Activated naive CD4-positive, alpha-beta T cell treated with anti-CD3 and anti-CD28 coated beads, Interleukin-2, amount 50 U/mL, for 16 hours (primary cell): ENCODE data around the gene PDS5B.
"Not testable (repeated sequence)": the region's sequence is repeated elsewhere in the genome, so short reads cannot be mapped to it uniquely, and the experiment has no call there.

Source experiments
- DNase-seq: peaks from one replicate; pipeline ENCODE4 v3.0.0-alpha.2; 2020

PDS5B gene

GRCh38 chr13:32586080-32586900, at the start of gene PDS5B:
Gene PDS5B, plus strand, starts transcription at chr13:32586452. Its CDS starts 62,321 bp downstream, at chr13:32648773.
- peak; percentile 93 for DNase-seq

- peak; percentile 40 for DNase-seq
Measured at GRCh38 chr13:32537580-32538142, 48.6 kb upstream of the PDS5B start.

GRCh38 chr13:32538143-32538620, 48.1 kb upstream of the PDS5B start:
- DNase-seq: no peak

GRCh38 chr13:32538621-32539246, 47.5 kb upstream of the PDS5B start, which contains the start of gene N4BP2L2:
Gene N4BP2L2, minus strand, starts transcription at chr13:32538795. Its CDS starts 1,768 bp downstream, at chr13:32537027.
- DNase-seq: peak; percentile 88

DNA sequence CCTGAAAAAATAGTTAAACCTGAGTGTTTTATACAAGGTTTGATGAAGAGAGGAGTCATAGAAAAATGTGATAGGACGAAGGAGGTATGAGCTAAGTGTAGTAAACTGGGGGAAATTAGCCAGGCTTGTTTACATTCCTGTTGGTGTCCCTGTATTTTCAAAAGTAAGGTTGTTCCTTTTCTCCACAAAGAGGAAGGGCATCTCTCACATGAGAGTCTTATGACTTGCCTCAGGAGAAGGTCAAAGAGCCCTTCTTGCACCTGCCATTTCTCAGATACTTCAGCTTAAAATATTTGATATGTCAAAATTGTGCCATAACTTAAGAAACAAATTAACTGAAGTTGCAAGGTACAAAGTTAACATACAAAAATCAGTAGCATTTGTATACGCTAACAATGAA, 44.0 kb upstream of the PDS5B start:
- no peak for DNase-seq

- no peak for DNase-seq
Measured at GRCh38 chr13:32545083-32545482, 41.2 kb upstream of the PDS5B start.

- no peak for DNase-seq
Measured at GRCh38 chr13:32548837-32549236, 37.4 kb upstream of the PDS5B start.

- DNase-seq: no peak
Measured at GRCh38 chr13:32549788-32550187, 36.5 kb upstream of the PDS5B start.

- DNase-seq: no peak
Measured at GRCh38 chr13:32553720-32554119, 32.5 kb upstream of the PDS5B start.

DNA sequence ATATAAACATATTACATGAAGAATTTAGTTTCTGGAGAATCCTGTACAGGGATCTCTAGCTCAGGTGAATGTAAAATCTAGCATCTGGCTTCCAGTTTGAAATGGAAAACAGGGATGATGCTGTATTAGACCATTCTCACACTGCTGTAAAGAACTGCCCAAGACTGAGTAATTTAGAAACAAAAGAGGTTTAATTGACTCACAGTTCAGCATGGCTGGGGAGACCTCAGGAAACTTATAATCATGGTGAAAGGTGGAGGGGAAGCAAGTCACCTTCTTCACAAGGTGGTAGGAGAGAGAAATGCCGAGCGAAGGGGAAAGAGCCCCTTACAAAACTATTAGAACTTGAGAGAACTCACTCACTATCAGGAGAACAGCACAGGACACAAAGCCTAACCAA, 30.6 kb upstream of the PDS5B start:
- no peak for DNase-seq

- DNase-seq: not testable (repeated sequence)
Measured at GRCh38 chr13:32560842-32561241, 25.4 kb upstream of the PDS5B start.

DNA sequence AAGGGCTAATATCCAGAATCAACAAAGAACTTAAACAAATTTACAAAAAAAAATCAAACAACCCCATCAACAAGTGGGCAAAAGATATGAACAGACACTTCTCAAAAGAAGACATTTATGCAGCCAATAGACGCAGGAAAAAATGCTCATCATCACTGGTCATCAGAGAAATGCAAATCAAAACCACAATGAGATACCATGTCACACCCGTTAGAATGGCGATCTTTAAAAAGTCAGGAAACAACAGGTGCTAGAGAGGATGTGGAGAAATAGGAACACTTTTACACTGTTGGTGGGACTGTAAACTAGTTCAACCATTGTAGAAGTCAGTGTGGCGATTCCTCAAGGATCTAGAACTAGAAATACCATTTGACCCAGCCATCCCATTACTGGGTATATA, 10.6 kb upstream of the PDS5B start:
- not testable (repeated sequence) for DNase-seq

GRCh38 chr13:32577032-32577431, 9.2 kb upstream of the PDS5B start:
- no peak for DNase-seq

- DNase-seq: no peak
Measured at GRCh38 chr13:32581177-32581786, 5.0 kb upstream of the PDS5B start.

GRCh38 chr13:32582281-32582680, 4.0 kb upstream of the PDS5B start:
- no peak for DNase-seq

DNA sequence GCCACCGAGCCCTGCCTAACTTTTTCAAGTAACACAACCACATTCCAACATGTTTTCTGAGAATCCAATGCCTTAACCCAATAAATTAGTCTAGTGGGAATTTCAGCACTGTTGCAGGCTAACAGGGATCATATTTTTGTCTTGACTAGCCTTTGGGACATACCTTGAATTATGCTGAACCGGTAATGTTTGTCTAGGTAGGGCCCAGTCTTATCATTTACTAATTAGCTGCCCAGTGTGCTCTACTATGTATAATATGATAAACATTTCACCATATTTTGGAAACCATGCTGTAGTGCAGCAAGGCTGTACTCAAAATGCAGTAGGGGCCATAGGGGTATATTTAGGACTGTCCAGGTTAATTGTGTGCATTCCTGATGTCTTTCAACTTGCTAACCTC, 3.3 kb upstream of the PDS5B start:
- DNase-seq: no peak

DNA sequence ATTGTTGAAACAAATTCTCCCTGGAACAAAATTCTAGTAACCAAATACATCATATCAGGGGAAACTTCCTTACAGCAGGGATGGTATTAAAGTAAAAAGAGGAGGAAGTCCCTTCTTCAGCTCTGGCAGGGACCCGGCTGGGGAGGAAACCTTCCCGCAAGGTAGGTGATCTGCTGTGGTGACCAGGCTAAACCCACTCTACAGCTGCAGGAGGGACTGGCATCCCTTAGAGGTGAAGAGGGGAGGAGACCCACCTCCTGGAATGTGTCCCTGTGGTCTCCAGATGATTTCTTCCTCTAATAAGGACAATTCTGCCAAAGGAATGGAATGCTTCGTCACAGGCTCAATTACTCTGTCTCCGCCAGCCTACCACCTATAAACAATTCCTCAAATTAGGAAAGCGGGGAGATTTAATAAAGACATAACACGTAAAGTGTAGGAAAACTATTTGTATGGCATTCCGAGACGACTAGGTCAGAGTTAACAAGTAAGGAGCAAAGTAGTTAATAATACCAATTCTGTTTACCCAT, 637 bp upstream of the PDS5B start:
- no peak for DNase-seq

DNA sequence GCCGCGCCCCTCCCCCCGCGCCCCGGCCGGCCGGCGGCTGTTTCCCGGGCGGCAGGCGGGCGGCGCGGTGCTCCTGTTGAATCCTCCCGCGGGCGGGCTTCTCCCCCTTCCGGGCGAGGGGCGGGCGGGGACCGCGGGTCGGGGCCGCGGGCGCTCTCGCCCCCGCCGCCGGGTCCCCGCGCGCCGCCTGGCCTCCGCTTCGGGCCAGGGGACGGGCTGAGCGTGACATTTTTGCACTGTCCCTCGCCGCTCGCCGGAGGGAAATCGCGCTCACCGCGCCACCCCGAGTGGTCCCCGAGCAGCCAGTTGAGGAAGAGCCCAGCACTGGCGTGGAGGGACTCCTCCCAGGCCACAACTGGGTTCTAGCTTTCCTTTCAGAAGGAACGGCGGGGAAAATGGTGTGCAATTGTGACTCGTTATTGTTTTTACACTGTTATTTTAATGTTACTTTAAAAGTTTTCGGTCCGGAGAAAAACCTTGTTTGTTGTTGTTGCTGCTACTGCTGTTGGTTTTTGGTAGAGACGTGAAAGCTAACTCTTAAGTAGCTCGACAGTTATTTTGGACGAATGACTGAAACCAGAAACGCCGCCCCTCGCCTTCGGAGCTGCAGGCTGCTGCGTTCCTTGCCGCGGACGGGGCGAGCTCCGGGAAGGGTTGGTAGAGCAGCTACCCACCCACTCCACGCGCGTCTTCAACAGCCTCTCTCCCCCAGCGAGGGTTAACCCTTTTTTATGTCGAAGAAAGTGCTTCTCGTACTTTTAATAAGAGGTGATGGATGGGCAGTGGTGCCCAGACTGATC, 959 bp downstream of the PDS5B start:
- DNase-seq: peak; percentile 60

DNA sequence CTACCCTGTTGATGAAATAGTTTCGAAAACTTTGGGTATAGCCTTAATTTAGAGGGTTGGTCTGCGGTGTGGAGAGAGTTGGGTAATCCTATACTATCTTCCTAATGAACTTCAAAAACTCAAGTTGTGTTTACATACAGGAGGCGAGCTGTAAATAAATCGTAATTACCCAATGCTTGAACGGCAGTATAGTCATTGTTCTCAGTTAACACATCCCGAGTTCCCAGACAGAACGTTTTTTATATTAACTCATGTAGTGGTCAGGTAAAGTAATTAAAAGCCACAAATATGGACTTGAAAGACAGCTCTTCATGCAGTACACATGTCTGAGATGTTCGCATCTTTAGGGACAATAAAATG, 1.5 kb downstream of the PDS5B start:
- DNase-seq: no peak

GRCh38 chr13:32588736-32589135, 2.5 kb downstream of the PDS5B start:
- DNase-seq: no peak

DNA sequence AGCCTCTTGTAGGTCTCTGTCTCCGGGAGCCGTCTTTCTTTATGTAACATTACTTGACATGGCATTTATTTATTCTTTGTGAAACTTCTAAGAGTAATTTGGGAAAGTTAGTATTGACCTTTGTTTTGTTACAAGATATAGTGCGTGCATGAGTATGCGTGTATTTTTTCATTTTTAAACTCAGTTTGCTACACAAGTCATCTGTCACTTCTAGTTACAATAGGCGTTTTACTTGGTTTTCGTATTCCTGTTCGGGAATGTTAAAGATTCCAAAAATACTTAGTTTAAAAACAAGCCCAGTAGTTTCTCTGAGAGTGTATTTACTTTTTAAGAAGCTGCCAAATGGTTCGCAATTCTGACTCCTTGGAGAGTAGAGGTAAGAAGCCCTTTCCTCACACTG, 3.2 kb downstream of the PDS5B start:
- DNase-seq: no peak

GRCh38 chr13:32590266-32590665, 4.0 kb downstream of the PDS5B start:
- DNase-seq: no peak
